Panc1 (cell line): ENCODE data around the gene ELOVL4. TPM values are rescaled to one million over a fixed set of nuclear protein-coding genes. Genes with fewer than 3 reads are reported as not detected.

ENCODE experiments used
- ATAC-seq: fragments of 200-7000 bp; cut with Tn5 transposase; 2 replicates; pipeline ENCODE4 v1.9.1; 2020; ENCODE audit warnings: mild to moderate bottlenecking, moderate library complexity
- BruUV-seq: library from RNA; stranded (reverse); fragments of 400-500 nt; replicated peaks from 2 replicates; lab custom pipeline; 2021; lab: Mats Ljungman, UMichigan
- CTCF ChIA-PET: fragments of 300-600 bp; sonication (Branson Sonifier 250); formaldehyde crosslinking; loops from one replicate; lab custom pipeline; 2022; ENCODE audit warnings: antibody characterized with exemption; lab: Charles Lee
- POLR2A ChIA-PET: fragments of 300-600 bp; sonication (Branson Sonifier 250); formaldehyde crosslinking; loops from one replicate; lab custom pipeline; 2022; ENCODE audit warnings: antibody characterized with exemption; lab: Charles Lee
- DNase-seq: peaks from one replicate; pipeline ENCODE4 v3.0.0-alpha.2; 2010; ENCODE audit warnings: low read depth, low spot score
- H3K27ac ChIP-seq: 2 replicates; pipeline ENCODE4 v1.5.1; 2011; ENCODE audit warnings: mild to moderate bottlenecking, low read length, inconsistent platforms
- H3K27me3 ChIP-seq: fragments of 200-500 bp; sonication (Bioruptor generic); 2 replicates; pipeline ENCODE4 v1.6.0; 2014; ENCODE audit warnings: low read length, inconsistent platforms; ENCODE audit not compliant: control insufficient read depth, insufficient read depth
- H3K36me3 ChIP-seq: fragments of 200-500 bp; sonication (Bioruptor generic); 2 replicates; pipeline ENCODE4 v1.5.1; 2014; ENCODE audit warnings: inconsistent platforms, mild to moderate bottlenecking, low read length, moderate library complexity; ENCODE audit not compliant: control insufficient read depth, insufficient read depth
- H3K4me1 ChIP-seq: 2 replicates; pipeline ENCODE4 v1.5.1; 2011; ENCODE audit warnings: inconsistent platforms, mild to moderate bottlenecking, low read length, moderate library complexity; ENCODE audit not compliant: control insufficient read depth, insufficient read depth
- H3K4me3 ChIP-seq, 2 experiments: 2 replicates each; pipeline ENCODE4 v1.5.1; 2011 to 2012; ENCODE audit warnings: low read depth in 2 of 2, low read length in 2 of 2, mild to moderate bottlenecking in 2 of 2, inconsistent platforms in 1 of 2, moderate library complexity in 1 of 2
- H3K9me3 ChIP-seq: fragments of 200-500 bp; sonication (Bioruptor generic); 2 replicates; pipeline ENCODE4 v1.5.1; 2014; ENCODE audit warnings: low read depth, mild to moderate bottlenecking, inconsistent platforms, low read length, moderate library complexity; ENCODE audit not compliant: control insufficient read depth, insufficient read depth
- POLR2AphosphoS5 ChIP-seq: IDR thresholded peaks from 2 replicates; pipeline ENCODE4 v1.6.1; 2012; ENCODE audit warnings: mild to moderate bottlenecking, low read depth, low read length, moderate library complexity
- REST ChIP-seq, 2 experiments: IDR thresholded peaks; 2 replicates each; pipeline ENCODE4 v1.6.1; 2011 to 2012; ENCODE audit warnings: low read depth in 2 of 2, control low read depth in 1 of 2, low read length in 1 of 2, mild to moderate bottlenecking in 1 of 2, moderate library complexity in 1 of 2; ENCODE audit not compliant: insufficient read depth in 1 of 2
- SIN3A ChIP-seq: IDR thresholded peaks from 2 replicates; pipeline ENCODE4 v1.6.1; 2012; ENCODE audit warnings: low read depth, mild to moderate bottlenecking, low read length, moderate library complexity, borderline replicate concordance; ENCODE audit not compliant: insufficient read depth
- TCF7L2 ChIP-seq: IDR thresholded peaks from 2 replicates; pipeline ENCODE4 v1.6.1; 2011; ENCODE audit warnings: mild to moderate bottlenecking, low read depth, low read length, inconsistent platforms
- in situ Hi-C: cut with HindIII; loops from 2 replicates; pipeline ENCODE4 v1.10.0; 2016; ENCODE audit warnings: low sequenced_read_pairs, low pct_unique_long_range_greater_than_20kb
- intact Hi-C: fragments of 100-400 bp; cut with micrococcal nuclease; formaldehyde crosslinking; loops from one replicate; pipeline ENCODE4 v1.10.0; 2022; ENCODE audit not compliant: unreplicated experiment
- total RNA-seq: library from RNA; stranded (reverse); gene quantifications from one replicate; pipeline ENCODE4 v1.2.1, GENCODE V29; 2021; ENCODE audit not compliant: unreplicated experiment
- TF ChIP-seq, protein P1 (sequence below): fragments of 450-650 bp; IDR thresholded peaks from 2 replicates; pipeline ENCODE4 v1.5.1; 2017; ENCODE audit warnings: mild to moderate bottlenecking

The ELOVL4 gene
- total RNA-seq, 1 experiment from 2014 or later, result 0.41 TPM

DNA sequence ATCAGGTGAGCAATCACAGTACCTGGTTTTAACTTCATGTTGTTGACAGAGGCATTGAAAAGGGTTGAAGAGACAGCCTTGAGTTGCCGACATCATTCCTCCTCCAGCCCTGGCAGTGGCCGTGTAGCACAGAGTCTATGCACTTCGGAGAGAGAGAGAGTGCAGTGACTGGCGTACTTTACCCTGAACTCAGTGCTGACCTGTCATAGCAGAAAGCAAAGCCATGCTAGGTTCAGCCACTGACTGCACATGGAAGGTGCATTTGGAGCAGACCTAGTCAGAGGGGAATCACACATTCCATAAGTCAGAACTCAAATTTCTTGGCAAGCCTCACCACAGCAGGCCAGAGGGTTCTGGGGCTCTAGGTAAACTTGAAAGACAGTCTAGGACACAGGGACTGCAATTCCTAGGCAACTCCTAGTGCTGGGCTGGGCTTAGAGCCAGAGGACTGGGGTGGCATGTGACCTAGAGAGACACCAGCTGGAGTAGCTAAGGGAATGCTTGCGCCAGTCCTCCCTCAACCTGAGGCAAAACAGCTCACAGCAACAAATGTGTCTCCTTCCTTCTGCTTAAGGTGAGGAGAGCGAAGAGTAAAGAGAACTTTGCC, 69.1 kb downstream of the ELOVL4 start:
- no peak for TF ChIP-seq POLR2AphosphoS5
- TF ChIP-seq TCF7L2, result no peak
- Histone ChIP-seq H3K4me1 (no peaks in the 10 kb centered on the region), H3K9me3 (no peaks in the 10 kb centered on the region), H3K4me3 (no peak overlapping the region), H3K27me3 (peaks cover 9% of the 10 kb centered on the region), H3K36me3 (no peaks in the 10 kb centered on the region), H3K27ac (no peak overlapping the region)
- CTCF ChIA-PET, result no interaction called here
- intact Hi-C loops (no loop called here), in situ Hi-C loops (no loop called here)
- POLR2A ChIA-PET, result no interaction called here
- no TSS peak for BruUV-seq
- ATAC-seq (no peak), DNase-seq (no peak)

- ChIA-PET CTCF (no interaction called here), POLR2A (no interaction called here)
- TF ChIP-seq, protein P1, sequence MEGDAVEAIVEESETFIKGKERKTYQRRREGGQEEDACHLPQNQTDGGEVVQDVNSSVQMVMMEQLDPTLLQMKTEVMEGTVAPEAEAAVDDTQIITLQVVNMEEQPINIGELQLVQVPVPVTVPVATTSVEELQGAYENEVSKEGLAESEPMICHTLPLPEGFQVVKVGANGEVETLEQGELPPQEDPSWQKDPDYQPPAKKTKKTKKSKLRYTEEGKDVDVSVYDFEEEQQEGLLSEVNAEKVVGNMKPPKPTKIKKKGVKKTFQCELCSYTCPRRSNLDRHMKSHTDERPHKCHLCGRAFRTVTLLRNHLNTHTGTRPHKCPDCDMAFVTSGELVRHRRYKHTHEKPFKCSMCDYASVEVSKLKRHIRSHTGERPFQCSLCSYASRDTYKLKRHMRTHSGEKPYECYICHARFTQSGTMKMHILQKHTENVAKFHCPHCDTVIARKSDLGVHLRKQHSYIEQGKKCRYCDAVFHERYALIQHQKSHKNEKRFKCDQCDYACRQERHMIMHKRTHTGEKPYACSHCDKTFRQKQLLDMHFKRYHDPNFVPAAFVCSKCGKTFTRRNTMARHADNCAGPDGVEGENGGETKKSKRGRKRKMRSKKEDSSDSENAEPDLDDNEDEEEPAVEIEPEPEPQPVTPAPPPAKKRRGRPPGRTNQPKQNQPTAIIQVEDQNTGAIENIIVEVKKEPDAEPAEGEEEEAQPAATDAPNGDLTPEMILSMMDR, result no peak
- TF ChIP-seq REST (IDR thresholded peaks at IDR 0.05; ENCODE audit: insufficient read depth in 1 of 2, low read depth in 2 of 2, low read length in 1 of 2), result no peak
- TF ChIP-seq SIN3A, result no peak
- no peak for TF ChIP-seq POLR2AphosphoS5
- no peak for TF ChIP-seq TCF7L2
- DNase-seq, result no peak
- Histone ChIP-seq H3K4me1 (no peaks in the 10 kb centered on the region), H3K9me3 (no peaks in the 10 kb centered on the region), H3K4me3 (no peak overlapping the region), H3K27ac (no peak overlapping the region), H3K27me3 (peaks cover 7% of the 10 kb centered on the region), H3K36me3 (no peaks in the 10 kb centered on the region)
- BruUV-seq, result no TSS peak
- intact Hi-C loops (no loop called here), in situ Hi-C loops (no loop called here)
- ATAC-seq, result no peak
These were observed 72.7 kb downstream of the ELOVL4 start for GRCh38 chr6:79874531-79875134.

- ChIA-PET CTCF (no interaction called here), POLR2A (no interaction called here)
- in situ Hi-C loops, result no loop called here
- ATAC-seq (no peak), DNase-seq (no peak)
- Histone ChIP-seq H3K27me3 (peaks cover 7% of the 10 kb centered on the region), H3K36me3 (no peaks in the 10 kb centered on the region), H3K9me3 (no peaks in the 10 kb centered on the region), H3K27ac (no peak overlapping the region), H3K4me1 (peaks cover under 1% of the 10 kb centered on the region), H3K4me3 (no peak overlapping the region)
- TF ChIP-seq REST (IDR thresholded peaks at IDR 0.05; ENCODE audit: insufficient read depth in 1 of 2, low read depth in 2 of 2, low read length in 1 of 2), result no peak
- TF ChIP-seq SIN3A, result no peak
- TF ChIP-seq, protein P1, result no peak
- no peak for TF ChIP-seq POLR2AphosphoS5
- no peak for TF ChIP-seq TCF7L2
- no TSS peak for BruUV-seq
- intact Hi-C loops, result no loop called here
These were observed 74.4 kb downstream of the ELOVL4 start for GRCh38 chr6:79872986-79873385.
